HepG2 (cell line): ENCODE results near the gene UBE2C. TPM values are rescaled to one million over a fixed set of nuclear protein-coding genes. Genes with fewer than 3 reads are reported as not detected.

Experiments used
- ARID3A ChIP-seq: IDR thresholded peaks from 2 replicates; pipeline ENCODE4 v1.6.1; 2012; ENCODE audit warnings: low read depth, low read length, improper control_type of control experiment
- DBP ChIP-seq: sonication (generic); formaldehyde crosslinking; IDR thresholded peaks from 2 replicates; pipeline ENCODE4 v1.4.0; 2020; ENCODE audit warnings: missing genetic modification reagents; ENCODE audit errors: not compliant biosample characterization
- EED ChIP-seq: sonication (generic); formaldehyde crosslinking; IDR thresholded peaks from 2 replicates; pipeline ENCODE4 v1.5.0; 2020; ENCODE audit warnings: mild to moderate bottlenecking, missing genetic modification reagents
- FOXA3 ChIP-seq: IDR thresholded peaks from 2 replicates; pipeline ENCODE4 v1.6.1; 2016; ENCODE audit warnings: missing genetic modification reagents, missing compliant biosample characterization
- HNF1B ChIP-seq: sonication (generic); formaldehyde crosslinking; IDR thresholded peaks from 2 replicates; pipeline ENCODE4 v1.5.1; 2020; ENCODE audit warnings: mild to moderate bottlenecking, moderate library complexity, missing genetic modification reagents
- KLF16 ChIP-seq, 2 experiments: sonication (generic) in 1 of 2; formaldehyde crosslinking in 1 of 2; IDR thresholded peaks; 2 replicates each; pipeline versions ENCODE4 v1.6.1 to v1.8.0; 2016 to 2023; ENCODE audit warnings: missing genetic modification reagents in 2 of 2, missing compliant biosample characterization in 1 of 2
- PRDM4 ChIP-seq: sonication (generic); formaldehyde crosslinking; IDR thresholded peaks from 2 replicates; pipeline ENCODE4 v1.9.0; 2021; ENCODE audit warnings: missing genetic modification reagents, borderline replicate concordance
- RXRB ChIP-seq: IDR thresholded peaks from 2 replicates; pipeline ENCODE4 v1.6.1; 2016; ENCODE audit warnings: borderline replicate concordance, missing genetic modification reagents, missing compliant biosample characterization
- SRSF4 ChIP-seq: fragments of 200-400 bp; formaldehyde crosslinking; IDR thresholded peaks from one replicate; pipeline ENCODE4 v1.6.1; 2018; ENCODE audit warnings: mild to moderate bottlenecking, low read depth, low read length, moderate library complexity; ENCODE audit not compliant: poor library complexity, severe bottlenecking
- ZBTB25 ChIP-seq: IDR thresholded peaks from 2 replicates; pipeline ENCODE4 v1.6.1; 2018; ENCODE audit warnings: missing genetic modification reagents
- ZFP1 ChIP-seq: IDR thresholded peaks from 2 replicates; pipeline ENCODE4 v1.6.1; 2016
- ZGPAT ChIP-seq: IDR thresholded peaks from 2 replicates; pipeline ENCODE4 v1.6.1; 2016; ENCODE audit warnings: mild to moderate bottlenecking
- ZNF543 ChIP-seq: sonication (generic); formaldehyde crosslinking; IDR thresholded peaks from 2 replicates; pipeline ENCODE4 v1.4.0; 2020; ENCODE audit warnings: mild to moderate bottlenecking, missing genetic modification reagents
- ZNF574 ChIP-seq: sonication (generic); formaldehyde crosslinking; IDR thresholded peaks from 2 replicates; pipeline ENCODE4 v1.4.0; 2020; ENCODE audit warnings: missing genetic modification reagents
- ZNF580 ChIP-seq: IDR thresholded peaks from 2 replicates; pipeline ENCODE4 v1.6.1; 2016; ENCODE audit warnings: low read depth, borderline replicate concordance
- polyA plus RNA-seq, 8 experiments: library from polyadenylated mRNA; depleted of rRNA in 3 of 8; stranded (reverse) in 7 of 8; unstranded in 1 of 8; fragments of >200 nt; fragmentation: Illumina TruSeq in 4 of 8; extraction: Trizol in 4 of 8; gene quantifications; 2 replicates each; pipeline versions ENCODE4 v1.2.1 to v1.2.3, GENCODE V29; 2011 to 2016; ENCODE audit warnings: low read depth in 4 of 8, missing spikeins in 1 of 8, mixed read lengths in 1 of 8; ENCODE audit not compliant: insufficient read depth in 1 of 8
- total RNA-seq, 5 experiments: library from RNA; depleted of rRNA; stranded (reverse); fragments of >200 nt; fragmentation: Illumina TruSeq; extraction: Trizol; gene quantifications; 2 replicates each; pipeline ENCODE4 v1.2.3, GENCODE V29; 2016; ENCODE audit warnings: low read depth in 1 of 5

Gene UBE2C
- total and polyA plus RNA-seq, 2 of the 13 experiments (the other 11 are each of a cell fraction or from before 2014, with no cell fraction given), result 100 to 123 TPM

- TF ChIP-seq FOXA3 (CRISPR knock-in tag), result peak; percentile 86
- TF ChIP-seq ZFP1 (CRISPR knock-in tag), result peak; percentile 71; the same call in 1 of the 2 replicates
- peak; percentile 68 for TF ChIP-seq DBP
- TF ChIP-seq ZNF580 (CRISPR knock-in tag), result peak; percentile 90; the same call in 1 of the 2 replicates
- TF ChIP-seq ZNF543 (CRISPR knock-in tag), result no peak
- peak; percentile 75; the same call in 1 of the 2 replicates for TF ChIP-seq HNF1B (CRISPR knock-in tag)
- TF ChIP-seq KLF16 (CRISPR knock-in tag; IDR thresholded peaks at IDR 0.05), result peak in 1 of 2 experiments; percentile 72; a peak in 2 of 4 replicates
- peak; percentile 71; the same call in 1 of the 2 replicates for TF ChIP-seq ZGPAT
- no peak for TF ChIP-seq EED
- peak; percentile 51; the same call in 1 of the 2 replicates for TF ChIP-seq ZBTB25 (CRISPR knock-in tag)
- TF ChIP-seq ARID3A, result peak; percentile 72; the same call in 1 of the 2 replicates
- TF ChIP-seq RXRB, result peak; percentile 79; the same call in 1 of the 2 replicates
- TF ChIP-seq SRSF4, result no peak
- peak; percentile 37 for TF ChIP-seq ZNF574
- no peak for TF ChIP-seq PRDM4 (CRISPR knock-in tag)
Observed at GRCh38 chr20:45771182-45771759, 41.2 kb upstream of the UBE2C start (continued).
